Right lobe of liver (tissue), 4 donors: Measurements from ENCODE around the gene OGFOD3.

Experiments used
- POLR2A ChIP-seq: fragments of 450-650 bp; IDR thresholded peaks from one replicate; pipeline ENCODE4 v1.6.1; 2017; ENCODE audit warnings: antibody characterized with exemption, mild to moderate bottlenecking
- TF ChIP-seq, protein P1 (sequence below), 4 donors: fragments of 200-600 bp in 3 of 4; fragments of 450-650 bp in 1 of 4; IDR thresholded peaks; one replicate each; pipeline versions ENCODE4 v1.5.1 to v1.8.0; 2016 to 2022; ENCODE audit warnings: antibody characterized with exemption in 4 of 4, mild to moderate bottlenecking in 2 of 4
- donor health status: DM: no; HTN: no; CAD: no.
- donor health status: DM: no; HTN: no; CAD: no.
- donor health status: DM: no; HTN: yes; CAD: no.

DNA sequence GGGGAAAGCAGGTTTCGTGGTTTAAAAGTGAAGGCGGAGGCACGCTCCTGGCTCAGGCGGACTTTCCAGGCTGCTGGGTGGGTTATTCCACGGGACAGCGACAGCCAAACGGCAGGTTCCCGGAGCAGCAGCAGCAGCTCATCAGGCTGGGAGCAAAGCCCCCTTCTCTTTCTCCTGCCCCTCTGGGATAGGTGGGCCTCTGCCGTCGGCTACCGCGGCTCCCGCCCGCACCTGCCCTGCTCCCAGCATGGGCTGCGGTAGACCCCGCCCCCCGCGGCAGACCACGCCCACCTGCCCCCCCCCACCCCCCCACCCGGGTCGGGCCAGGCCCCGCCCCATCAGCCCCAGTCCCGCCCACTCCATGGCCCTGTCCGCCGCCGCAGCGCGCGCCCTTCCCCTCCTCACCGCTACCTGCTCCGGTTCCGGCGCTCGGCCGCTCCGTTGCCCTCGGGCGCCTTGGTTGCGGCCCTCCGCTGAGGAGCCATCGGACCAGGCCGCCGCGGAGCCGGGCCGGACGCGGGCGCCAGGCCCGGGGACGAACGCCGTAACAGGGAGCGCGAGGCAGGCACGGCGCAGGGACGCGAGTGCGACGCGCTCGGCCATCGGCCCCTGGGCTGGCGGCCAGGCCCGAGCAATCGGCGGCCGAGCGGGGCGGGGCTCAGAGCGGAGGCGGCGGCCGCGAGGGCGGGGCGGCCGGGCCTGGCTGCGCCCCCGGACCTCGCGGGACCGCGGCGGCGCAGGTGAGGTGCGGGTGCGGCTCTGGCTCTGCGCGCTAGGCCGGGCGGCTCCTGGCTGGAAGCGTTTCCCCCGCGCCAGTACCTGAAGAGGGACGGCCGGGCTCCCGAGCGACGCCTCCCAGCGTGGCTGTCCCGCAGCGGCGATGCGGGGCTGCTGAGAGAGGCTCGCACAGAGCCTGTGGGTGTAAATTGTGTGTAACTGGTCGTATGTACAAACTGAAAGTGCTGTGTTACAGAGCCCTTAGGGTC is at the start of gene OGFOD3, which contains the start of gene HEXD:
- TF ChIP-seq, protein P1, sequence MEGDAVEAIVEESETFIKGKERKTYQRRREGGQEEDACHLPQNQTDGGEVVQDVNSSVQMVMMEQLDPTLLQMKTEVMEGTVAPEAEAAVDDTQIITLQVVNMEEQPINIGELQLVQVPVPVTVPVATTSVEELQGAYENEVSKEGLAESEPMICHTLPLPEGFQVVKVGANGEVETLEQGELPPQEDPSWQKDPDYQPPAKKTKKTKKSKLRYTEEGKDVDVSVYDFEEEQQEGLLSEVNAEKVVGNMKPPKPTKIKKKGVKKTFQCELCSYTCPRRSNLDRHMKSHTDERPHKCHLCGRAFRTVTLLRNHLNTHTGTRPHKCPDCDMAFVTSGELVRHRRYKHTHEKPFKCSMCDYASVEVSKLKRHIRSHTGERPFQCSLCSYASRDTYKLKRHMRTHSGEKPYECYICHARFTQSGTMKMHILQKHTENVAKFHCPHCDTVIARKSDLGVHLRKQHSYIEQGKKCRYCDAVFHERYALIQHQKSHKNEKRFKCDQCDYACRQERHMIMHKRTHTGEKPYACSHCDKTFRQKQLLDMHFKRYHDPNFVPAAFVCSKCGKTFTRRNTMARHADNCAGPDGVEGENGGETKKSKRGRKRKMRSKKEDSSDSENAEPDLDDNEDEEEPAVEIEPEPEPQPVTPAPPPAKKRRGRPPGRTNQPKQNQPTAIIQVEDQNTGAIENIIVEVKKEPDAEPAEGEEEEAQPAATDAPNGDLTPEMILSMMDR (IDR thresholded peaks at IDR 0.05), result peak in 1 of 4 donors; percentile 31
- peak; percentile 63 for TF ChIP-seq POLR2A
